Tibial artery (tissue), 4 donors: ENCODE measurements around the gene ADCY5.

Experiments
- DNase-seq, 2 donors: peaks; one replicate each; pipeline ENCODE4 v3.0.0-alpha.2; 2019
- H3K27ac ChIP-seq, 2 donors: fragments of 200-600 bp; sonication (generic) in 1 of 2; 1 replicate in 1 of 2; 2 replicates in 1 of 2; pipeline ENCODE4 v1.5.1; 2018 to 2019; ENCODE audit warnings: mild to moderate bottlenecking in 1 of 2
- H3K27me3 ChIP-seq, 2 donors: fragments of 200-600 bp; sonication (generic) in 1 of 2; one replicate each; pipeline versions ENCODE4 v1.5.1 to v1.6.0; 2016 to 2019
- H3K36me3 ChIP-seq, 3 donors: fragments of 200-600 bp; sonication (generic) in 2 of 3; one replicate each; pipeline ENCODE4 v1.5.1; 2016 to 2019; ENCODE audit warnings: mild to moderate bottlenecking in 2 of 3
- H3K4me1 ChIP-seq, 4 donors: fragments of 200-600 bp; sonication (generic) in 2 of 4; 1 replicate in 3 of 4; 2 replicates in 1 of 4; pipeline ENCODE4 v1.5.1; 2016 to 2019
- H3K4me3 ChIP-seq, 2 donors: fragments of 200-600 bp; sonication (generic) in 1 of 2; 1 replicate in 1 of 2; 2 replicates in 1 of 2; pipeline ENCODE4 v1.5.1; 2018 to 2019; ENCODE audit warnings: mild to moderate bottlenecking in 2 of 2
- H3K9me3 ChIP-seq, 3 donors: fragments of 200-600 bp; sonication (generic) in 1 of 3; one replicate each; pipeline ENCODE4 v1.5.1; 2016 to 2019
- CTCF ChIP-seq, 2 experiments: fragments of 200-600 bp in 1 of 2; fragments of 450-650 bp in 1 of 2; IDR thresholded peaks; one replicate each; pipeline ENCODE4 v1.5.1; 2017 to 2019; ENCODE audit warnings: antibody characterized with exemption in 2 of 2, mild to moderate bottlenecking in 1 of 2, moderate library complexity in 1 of 2
- intact Hi-C: fragments of 100-400 bp; cut with DNase I; formaldehyde crosslinking; loops from one replicate; pipeline ENCODE4 v1.15.0; 2023; ENCODE audit warnings: low total_unique reads

Gene ADCY5

GRCh38 chr3:123365450-123366143 lies 83.3 kb downstream of the ADCY5 start:
- Histone ChIP-seq H3K4me3 (no peak overlapping the region), H3K27me3 (no peaks in the 10 kb centered on the region), H3K4me1 (peaks cover 0 to 86% (median 17%) of the 10 kb centered on the region in 4 donors), H3K9me3 (no peaks in the 10 kb centered on the region), H3K27ac (peak overlapping the region; percentile 16 to 58), H3K36me3 (no peaks in the 10 kb centered on the region)
- intact Hi-C loops: no loop called here
- TF ChIP-seq CTCF (IDR thresholded peaks at IDR 0.05): peak; percentile 44 to 45
- peak in 1 of 2 donors; percentile 71 for DNase-seq

GRCh38 chr3:123361071-123361470 lies 87.8 kb downstream of the ADCY5 start:
- H3K4me1 ChIP-seq: peaks cover 0 to 87% (median 7%) of the 10 kb centered on the region in 4 donors
- intact Hi-C loops: no loop called here

GRCh38 chr3:123357275-123357674 lies 91.6 kb downstream of the ADCY5 start:
- no peak for TF ChIP-seq CTCF (IDR thresholded peaks at IDR 0.05)
- Histone ChIP-seq H3K27ac (peak overlapping the region in 1 of 2 donors; percentile 25), H3K36me3 (no peaks in the 10 kb centered on the region), H3K4me1 (peaks cover 0 to 82% (median 19%) of the 10 kb centered on the region in 4 donors), H3K9me3 (no peaks in the 10 kb centered on the region), H3K27me3 (no peaks in the 10 kb centered on the region), H3K4me3 (no peak overlapping the region)
- intact Hi-C loops: no loop called here
- DNase-seq: peak in 1 of 2 donors; percentile 7

More at GRCh38 chr3:123361071-123361470, 87.8 kb downstream of the ADCY5 start:
- no peaks in the 10 kb centered on the region for H3K36me3 ChIP-seq
- no peaks in the 10 kb centered on the region for H3K27me3 ChIP-seq
- H3K9me3 ChIP-seq: no peaks in the 10 kb centered on the region
- no peak for TF ChIP-seq CTCF (IDR thresholded peaks at IDR 0.05)
- no peak overlapping the region for H3K4me3 ChIP-seq
- H3K27ac ChIP-seq: peak overlapping the region in 1 of 2 donors; percentile 12
- no peak for DNase-seq

- TF ChIP-seq CTCF (IDR thresholded peaks at IDR 0.05): no peak
- no peaks in the 10 kb centered on the region for H3K36me3 ChIP-seq
- intact Hi-C loops: no loop called here
- no peaks in the 10 kb centered on the region for H3K9me3 ChIP-seq
- DNase-seq: no peak
- peaks cover 0 to 85% (median 49%) of the 10 kb centered on the region in 4 donors for H3K4me1 ChIP-seq
- peak overlapping the region; percentile 67 to 76 for H3K27ac ChIP-seq
- H3K4me3 ChIP-seq: no peak overlapping the region
- H3K27me3 ChIP-seq: no peaks in the 10 kb centered on the region
Measured at GRCh38 chr3:123353850-123354233, 95.0 kb downstream of the ADCY5 start.

GRCh38 chr3:123353227-123353849 lies 95.6 kb downstream of the ADCY5 start:
- intact Hi-C loops: no loop called here
- Histone ChIP-seq H3K4me3 (no peak overlapping the region), H3K27ac (peak overlapping the region; percentile 67 to 76), H3K4me1 (peaks cover 0 to 85% (median 50%) of the 10 kb centered on the region in 4 donors), H3K9me3 (no peaks in the 10 kb centered on the region), H3K27me3 (no peaks in the 10 kb centered on the region), H3K36me3 (no peaks in the 10 kb centered on the region)
- no peak for TF ChIP-seq CTCF (IDR thresholded peaks at IDR 0.05)
- peak in 1 of 2 donors; percentile 65 for DNase-seq
